ENCODE data around the gene HMCES.
A peak's percentile ranks its signal among the peaks of the same experiment; 100 is the strongest.

The HMCES gene, protein sequence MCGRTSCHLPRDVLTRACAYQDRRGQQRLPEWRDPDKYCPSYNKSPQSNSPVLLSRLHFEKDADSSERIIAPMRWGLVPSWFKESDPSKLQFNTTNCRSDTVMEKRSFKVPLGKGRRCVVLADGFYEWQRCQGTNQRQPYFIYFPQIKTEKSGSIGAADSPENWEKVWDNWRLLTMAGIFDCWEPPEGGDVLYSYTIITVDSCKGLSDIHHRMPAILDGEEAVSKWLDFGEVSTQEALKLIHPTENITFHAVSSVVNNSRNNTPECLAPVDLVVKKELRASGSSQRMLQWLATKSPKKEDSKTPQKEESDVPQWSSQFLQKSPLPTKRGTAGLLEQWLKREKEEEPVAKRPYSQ

DNA sequence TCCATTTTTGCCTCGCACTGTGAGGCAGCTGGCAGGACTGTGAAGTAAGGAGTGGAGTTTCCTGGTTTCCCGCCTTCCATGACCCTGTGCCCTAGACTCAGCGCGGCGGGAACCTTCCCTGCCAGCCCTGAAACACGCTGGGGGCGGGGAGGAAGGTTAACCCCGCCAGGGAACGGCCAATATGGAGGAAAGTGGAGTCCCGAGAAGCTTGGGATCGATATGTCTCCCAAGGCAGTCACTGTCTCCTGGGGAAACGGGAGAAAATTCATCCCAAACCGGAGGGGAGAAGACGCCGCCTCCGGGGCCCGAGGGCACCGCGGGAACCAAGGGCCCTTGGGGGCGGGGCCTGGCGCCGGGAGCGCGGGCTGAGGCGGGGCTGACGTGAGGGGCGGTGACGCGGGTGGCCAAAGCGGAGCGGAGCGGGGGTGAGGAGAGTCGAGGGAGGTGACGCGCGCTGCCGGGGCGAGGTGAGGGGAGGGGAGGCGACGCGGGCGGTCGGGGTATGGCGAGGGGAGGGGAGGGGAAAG is at the start of gene HMCES:
TSS of gene HMCES (plus strand) at position 432 of the 527 bp plus-strand sequence. CDS start 863 bp downstream, outside the sequence.
- DNase-seq, result peak; percentile 80

DNA sequence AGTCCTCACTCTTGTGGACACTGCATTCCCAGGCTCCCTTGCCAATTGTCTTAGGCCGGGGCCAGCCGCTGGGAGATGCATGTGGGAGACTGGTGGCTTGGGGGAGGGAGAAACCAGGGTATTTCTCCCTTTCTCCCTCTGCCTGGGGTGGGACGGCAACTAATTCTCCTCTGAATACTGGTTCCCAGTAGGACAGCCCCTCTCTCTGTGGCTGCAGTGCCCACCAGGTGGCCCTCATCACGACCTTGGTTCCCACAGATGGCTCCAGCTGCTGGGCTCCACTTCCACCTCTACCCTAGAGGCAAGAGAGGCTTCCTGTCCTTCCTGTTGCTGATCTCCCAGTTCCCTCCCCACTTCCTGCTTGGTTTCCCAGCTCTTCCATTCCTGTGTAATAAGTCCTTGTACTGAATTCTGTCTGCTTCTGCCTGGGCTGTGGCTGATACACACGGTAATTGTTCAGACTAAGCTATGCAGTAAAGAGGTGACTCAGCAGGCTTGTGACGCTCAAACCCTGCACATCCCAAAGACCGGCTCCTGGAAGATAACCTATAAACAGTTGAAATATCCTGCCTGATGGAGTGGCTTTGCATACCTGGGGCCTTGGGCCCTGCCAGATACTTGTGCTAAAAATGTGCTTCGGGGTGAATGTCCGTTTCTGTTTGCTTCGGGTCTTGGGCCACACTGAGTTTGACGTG is 49.6 kb upstream of the HMCES start:
- no peak for DNase-seq

DNA sequence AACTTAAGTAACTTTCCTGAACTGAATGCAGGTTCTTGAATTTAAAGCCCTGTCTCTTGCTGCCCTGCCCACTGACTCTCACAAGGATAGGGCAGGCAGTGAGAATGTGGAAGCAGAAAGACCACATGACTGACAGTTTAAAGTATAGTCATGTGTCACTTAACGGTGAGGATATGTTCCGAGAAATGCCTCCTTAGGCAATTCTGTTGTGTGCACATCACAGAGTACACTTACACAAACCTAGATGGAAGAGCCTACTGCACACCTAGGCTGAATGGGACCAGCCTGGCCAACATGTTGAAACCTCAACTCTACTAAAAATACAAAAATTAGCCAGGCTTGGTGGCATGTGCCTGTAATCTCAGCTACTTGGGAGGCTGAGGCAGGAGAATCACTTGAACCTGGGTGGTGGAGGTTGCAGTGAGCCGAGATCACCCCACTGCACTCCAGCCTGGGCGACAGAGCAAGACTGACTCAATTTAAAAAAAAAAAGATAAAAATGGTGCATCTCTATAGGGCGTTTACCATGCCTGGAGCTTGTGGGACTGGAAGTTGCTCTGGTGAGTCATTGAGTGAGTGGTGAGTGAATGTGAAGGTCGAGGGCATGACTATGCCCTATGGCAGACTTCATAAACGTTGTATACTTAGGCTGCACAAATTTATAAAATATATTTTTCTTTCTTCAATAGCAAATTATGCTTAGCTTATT is 48.2 kb upstream of the HMCES start:
- no peak for DNase-seq

DNA sequence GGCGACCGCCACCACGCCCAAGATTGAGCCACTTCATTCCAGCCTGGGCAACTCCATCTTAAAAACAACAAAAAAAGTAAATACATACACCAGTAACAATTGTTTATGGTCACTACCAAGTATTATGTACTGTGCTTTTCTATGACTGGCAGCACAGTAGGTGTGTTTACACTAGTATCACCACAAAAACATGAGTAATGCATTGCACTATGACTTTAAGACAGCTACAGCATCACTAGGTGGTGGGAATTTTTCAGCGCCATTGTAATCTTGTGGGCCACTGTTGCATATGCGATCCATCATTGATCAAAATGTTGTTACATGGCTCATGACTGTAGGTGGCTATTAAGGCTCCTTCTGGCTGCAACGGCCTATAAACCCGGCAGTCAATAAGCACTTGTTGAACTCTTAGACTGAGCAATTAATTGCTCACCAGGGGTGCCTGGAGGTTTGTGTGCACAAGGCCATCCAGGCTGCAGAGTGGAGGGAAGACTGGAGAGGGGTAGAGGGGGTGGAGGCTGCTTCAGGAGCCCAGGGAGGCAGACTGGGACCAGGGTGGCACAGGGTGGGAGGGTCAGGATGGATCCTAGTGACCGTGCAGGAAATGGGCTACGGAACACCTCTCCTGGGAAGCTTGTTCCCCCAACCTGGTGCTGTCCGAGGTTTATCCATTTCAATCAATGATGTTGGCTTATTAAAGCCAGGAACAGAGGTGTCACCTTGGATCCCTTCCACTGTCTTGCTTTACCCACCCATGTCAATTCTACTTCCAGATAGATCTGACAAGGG is 47.1 kb upstream of the HMCES start:
- DNase-seq, result no peak

DNA sequence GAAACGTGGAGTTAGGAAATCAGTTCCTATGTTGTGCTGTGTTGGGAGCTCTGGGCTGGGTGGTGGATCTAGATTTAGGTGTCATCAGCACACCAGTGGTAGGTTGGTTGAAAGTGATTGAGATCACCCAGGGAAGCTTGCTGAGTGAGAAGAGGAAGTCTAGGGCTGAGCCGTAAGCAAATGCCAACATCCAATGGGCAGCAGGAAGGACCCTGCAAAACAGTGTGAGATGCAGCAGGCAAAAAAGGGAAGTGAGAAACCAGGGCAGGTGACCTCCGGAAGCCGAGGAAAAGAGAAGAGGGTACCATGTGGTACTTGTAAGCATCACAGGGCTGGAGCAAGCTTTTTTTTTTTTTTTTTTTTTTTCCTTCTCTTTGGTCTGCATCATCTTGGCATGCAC is 45.1 kb upstream of the HMCES start:
- DNase-seq, result no peak

DNA sequence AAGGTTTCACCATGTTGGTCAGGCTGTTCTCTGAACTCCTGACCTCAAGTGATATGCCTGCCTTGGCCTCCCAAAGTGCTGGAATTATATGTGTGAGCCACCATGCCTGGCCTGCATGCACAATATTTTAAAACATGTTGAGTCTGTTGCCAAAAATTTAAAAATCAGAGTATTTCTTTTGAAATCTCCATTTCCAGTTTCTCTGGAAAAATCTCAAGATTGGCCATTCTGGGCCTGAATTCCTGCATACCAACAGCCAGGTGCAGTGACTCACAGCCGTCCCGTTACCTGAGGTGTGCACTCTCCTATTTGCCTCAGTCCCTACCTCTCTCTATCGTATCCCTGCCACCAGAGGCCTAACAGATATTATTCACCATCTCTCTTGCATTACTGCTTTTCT is 44.2 kb upstream of the HMCES start:
- no peak for DNase-seq

DNA sequence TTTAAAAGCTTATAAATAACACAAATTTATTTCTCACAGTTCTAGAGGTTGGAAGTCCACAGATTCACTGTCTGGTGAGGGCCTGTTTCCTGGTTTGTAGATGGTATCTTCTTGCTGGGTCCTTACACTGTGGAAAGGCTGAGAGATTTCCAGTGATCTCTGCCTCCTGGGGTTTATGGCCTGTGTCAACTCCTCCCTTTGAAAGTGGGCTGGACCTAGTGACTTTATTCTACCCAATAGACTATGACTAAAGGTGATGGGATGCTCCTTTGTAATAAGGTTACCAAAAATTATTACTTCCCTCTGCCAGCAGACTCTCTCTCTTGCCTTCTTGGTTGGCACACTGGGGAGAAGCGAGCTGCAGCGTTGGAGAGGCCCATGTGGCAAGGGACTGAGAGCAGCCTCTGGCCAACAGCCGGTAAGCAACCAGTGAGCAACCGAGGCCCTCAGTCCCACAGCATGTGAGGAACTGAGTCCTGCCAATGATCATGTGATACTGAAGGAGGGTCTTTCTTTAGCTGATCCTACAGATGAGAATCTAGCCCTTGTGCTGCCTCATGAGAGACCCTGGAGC is 43.2 kb upstream of the HMCES start:
- DNase-seq, result no peak

DNA sequence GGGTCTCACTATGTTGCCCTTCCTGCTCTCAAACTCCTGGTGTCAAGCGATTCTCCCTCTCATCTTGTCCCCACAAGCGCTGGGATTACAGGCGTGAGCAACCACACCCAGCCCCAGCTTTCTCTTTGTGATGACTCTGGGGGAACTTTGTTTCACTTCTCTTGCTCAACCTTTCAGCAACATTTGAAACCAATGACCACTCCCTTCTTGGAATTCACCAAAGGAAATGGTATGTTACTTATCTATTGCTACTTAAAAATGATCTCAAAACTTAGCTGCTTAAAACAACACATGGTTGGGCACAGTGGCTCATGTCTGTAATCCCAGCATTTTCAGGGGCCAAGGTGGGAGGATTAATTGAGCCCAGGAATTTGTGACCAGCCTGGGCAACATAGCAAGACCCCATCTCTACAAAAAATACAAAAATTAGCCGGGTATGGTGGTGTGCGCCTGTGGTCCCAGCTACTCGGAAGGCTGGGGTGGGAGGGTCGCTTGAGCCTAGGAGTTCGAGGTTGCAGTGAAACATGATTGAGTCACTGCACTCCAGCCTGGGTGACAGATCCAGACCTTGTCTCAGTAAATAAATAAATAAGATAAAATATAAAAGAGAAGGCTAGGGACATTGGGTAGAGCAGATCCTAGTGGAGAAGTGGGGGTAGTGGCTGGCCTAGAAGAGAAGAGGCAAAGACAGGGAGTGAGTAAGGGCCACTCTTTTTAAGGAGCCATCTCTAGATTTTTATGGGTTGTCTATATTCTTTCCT is 39.5 kb upstream of the HMCES start:
- DNase-seq, result no peak

DNA sequence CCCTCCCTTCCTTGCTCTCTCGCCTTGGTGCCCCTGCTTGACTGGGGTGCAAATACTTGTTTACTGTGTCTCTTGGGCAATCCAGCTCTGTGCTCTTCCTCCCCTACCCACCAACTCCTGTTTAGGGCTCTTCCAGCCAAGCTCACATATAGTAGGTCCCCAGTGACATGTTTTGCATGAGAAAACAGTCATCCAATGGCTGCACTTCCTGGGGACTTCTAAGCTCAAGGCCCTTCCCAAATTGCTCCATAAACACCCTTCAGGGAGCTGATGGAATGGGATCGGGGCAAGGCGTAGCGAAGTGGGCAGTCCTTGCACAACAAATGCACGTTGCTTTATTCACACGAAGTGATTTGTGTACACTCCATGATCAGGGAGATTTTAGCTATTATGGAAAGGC is 38.7 kb upstream of the HMCES start:
- no peak for DNase-seq

DNA sequence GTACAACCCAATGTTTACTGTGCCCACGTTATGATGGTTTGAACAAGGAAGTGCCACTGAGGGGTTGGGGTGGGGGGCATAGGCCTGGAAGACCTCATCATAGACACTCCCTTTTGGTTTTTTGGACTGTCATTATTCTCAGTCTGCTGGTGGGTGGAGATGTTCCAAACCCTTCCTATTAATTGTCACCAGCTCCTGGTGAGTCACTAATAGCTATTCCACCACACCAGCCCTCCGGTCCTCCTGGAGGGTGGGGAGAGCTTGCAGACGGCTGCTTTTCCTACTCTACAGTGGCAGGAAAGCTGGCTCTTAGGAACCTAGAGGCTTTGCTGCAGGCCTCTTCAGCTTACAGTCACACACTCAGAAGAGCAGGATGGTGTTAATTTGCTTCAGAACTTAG is 38.2 kb upstream of the HMCES start:
- no peak for DNase-seq

DNA sequence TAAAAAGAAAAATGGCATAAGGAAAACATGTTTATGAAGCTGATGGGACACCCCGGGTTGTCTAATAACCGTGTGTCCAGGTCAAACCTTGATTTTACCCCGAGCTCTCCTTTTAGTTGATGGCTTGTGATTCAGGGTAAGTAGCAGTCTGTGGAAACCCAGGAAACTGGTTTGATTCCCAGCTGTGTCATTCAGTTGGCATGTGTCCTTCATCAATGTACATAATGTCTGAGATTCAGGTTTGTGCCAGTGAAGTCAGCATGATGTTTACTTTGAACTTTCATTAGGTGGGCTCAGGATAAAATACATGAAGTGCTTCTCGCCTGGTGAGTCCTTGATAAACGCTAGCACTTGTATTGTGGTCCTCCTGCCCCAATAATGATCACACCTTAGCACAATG is 33.5 kb upstream of the HMCES start:
- DNase-seq, result no peak

DNA sequence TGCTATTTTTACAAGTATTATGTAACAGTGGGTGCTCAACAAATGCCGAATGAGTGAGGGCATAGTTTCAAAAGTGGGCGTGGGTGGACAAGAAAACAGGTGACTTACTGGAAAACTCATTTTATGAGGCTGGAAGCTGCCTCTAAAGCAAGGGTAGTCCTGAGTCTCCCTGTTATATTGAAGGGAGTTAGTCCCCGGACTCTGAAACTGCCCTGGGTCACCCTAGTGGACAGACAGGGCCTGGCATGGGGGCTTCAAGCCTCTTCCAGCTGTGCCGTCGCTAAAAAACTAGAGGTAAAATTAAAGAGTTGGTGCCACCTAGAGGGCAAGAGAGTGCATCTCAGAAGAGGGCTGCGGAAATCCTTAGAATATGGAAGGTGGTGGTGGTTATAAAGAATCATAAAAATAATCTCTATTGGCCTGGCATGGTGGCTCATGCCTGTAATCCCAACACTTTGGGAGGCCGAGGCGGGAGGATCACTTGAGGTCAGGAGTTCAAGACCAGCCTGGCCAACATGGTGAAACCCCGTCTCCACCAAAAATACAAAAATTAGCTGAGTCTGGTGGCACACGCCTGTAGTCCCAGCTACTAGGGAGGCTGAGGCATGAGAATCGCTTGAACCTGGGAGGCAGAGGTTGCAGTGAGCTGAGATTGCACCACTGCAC is 32.9 kb upstream of the HMCES start:
- peak; percentile 50 for DNase-seq

DNA sequence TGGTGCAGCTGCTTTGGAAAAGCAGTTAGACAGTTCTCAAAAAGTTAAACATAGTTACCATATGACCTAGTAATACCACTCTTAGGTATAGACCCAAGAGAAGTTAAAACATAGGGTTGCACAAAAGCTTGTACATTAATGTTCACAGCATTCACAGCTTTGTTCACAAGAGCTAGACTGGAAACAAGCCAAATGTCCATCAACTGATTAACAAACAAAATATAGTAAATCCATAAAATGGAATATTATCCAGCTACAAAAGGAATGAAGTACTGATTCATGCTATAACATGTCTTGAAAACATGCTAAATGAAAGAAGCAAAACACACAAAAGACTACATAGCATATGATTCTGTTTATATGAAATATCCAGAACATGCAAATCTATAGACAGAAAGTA is 32.0 kb upstream of the HMCES start:
- DNase-seq, result no peak

DNA sequence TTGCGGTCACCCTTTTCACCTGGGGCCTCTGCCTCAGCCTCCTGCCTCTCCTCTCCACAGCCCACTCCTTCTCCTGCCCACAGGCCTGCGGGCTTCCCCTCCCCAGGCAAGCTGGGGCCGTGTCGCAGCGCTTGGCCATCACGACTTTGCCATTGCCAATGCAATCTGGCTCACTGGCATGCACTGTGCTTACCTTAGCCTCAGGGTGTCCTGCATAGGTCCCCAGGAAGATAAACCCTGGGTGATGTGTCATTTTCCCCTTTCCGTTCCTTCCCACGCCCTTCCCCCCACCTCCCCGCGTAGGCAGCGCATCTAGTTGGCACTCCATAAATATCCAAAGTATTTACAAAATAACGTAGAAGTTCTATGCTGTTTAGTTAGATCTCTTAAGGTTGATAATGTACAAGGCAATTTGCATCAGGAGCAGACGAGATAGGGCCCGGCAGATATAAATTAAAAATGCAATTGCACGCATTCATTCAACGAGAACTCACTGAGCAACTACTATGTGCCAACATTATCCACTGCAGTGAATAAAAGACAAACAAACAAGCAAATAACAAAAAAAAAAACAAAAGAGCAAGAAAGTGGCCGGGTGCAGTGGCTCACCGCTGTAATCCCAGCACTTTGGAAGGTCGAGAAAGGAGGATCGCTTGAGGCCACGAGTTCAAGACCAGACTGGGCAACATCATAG is 30.2 kb upstream of the HMCES start:
- no peak for DNase-seq

DNA sequence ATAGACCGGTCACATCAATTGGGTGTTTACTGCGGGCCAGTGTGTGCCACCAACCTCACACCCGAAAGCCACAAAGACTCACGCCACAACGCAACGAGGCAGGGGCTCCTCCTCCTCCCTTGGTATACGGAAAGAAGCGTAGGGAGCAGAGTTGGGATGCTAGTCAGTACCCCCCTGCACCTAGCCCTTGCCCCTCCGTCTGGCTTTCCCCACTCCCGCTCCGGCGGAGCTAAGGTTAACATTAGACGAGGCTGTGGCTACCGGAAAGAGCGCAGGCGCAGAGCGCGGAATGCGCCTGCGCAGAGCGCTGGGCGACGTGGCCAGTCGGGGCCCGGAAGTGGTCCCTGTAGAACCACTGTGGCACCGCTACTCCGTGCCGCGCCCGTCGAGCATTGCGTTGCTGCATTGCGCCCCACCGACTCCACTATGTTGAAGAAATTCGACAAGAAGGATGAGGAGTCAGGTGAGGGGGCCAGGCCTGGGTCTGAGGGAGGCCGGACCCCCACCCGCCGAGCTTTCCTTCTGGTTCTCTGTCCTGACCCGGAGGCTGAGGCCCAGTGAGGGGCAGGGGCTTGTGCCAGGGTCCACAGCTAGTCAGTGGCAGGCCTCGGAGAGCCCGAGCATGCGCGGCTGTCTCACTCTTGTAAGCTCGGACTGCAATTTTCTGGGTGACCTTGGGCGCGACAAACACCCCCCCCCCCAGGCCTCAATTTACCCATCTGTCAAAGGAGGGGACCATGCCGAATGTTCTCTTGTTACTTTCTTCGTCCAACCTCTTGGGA is 29.2 kb upstream of the HMCES start, which contains the start of gene COPG1:
TSS of gene COPG1 (plus strand) at position 323 of the 782 bp plus-strand sequence. CDS start at position 427, 104 bp downstream.
- peak; percentile 72 for DNase-seq

DNA sequence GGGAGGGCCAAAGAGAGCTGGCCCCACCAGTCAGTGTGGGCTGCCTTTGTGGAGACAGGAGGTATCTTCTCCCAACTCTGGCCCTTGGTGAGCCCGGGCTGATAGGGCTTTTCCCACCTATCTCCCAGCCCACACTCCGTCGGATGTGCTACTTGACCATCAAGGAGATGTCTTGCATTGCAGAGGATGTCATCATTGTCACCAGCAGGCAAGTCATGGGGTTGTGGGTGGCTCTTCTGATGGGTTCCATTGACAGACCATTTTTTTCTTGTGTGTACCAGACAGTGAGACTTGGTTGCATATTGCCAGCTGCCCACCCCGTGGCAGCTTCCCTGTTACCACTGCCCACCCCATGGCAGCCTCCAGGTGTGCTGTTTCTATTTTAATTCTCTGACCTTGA is 25.9 kb upstream of the HMCES start:
- DNase-seq, result no peak

DNA sequence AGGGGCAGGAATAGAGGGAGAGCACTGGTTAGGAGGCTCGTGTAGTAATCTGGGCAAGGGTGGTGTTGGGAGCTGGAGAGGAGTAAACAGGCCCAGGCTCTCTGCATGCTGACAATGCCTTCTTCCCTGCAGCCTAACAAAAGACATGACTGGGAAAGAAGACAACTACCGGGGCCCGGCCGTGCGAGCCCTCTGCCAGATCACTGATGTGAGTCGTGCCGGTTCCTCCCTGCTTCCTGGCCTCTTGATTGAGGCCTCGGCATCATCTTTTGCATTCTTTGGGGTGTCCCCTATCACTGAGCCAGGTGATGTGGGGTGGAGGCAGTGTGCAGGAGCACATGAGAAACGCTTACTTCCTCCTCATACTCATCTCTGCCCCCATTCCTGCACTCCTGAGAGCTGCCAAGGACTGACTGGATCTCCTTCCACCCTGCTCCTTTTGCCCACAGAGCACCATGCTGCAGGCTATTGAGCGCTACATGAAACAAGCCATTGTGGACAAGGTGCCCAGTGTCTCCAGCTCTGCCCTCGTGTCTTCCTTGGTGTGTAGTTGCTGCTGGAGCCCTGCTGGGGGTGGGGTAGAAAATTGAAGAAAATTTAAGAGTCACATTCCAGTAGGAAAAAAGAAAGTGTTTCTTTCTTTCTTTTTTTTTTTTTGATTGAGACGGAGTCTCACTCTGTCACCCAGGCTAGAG is 24.0 kb upstream of the HMCES start:
- no peak for DNase-seq

DNA sequence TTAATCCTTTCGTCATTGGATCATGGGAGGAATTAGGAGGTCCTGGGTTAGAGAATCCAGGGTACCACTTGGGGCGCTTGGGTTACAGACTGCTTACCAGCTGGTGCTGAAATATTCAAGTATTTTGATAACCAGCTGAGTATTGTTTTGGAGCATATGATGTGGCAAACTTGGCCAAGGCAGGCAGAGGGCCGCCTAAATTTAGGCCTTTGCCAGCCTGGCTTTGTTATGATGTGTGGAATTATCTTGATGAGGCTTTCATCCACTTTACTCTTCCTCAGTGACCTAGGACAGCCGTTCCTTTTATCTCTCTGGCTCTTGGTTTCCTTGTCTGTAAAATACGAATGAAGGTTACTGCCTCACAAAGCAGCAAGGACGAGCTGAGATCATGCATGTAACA is 22.4 kb upstream of the HMCES start:
- DNase-seq, result no peak

DNA sequence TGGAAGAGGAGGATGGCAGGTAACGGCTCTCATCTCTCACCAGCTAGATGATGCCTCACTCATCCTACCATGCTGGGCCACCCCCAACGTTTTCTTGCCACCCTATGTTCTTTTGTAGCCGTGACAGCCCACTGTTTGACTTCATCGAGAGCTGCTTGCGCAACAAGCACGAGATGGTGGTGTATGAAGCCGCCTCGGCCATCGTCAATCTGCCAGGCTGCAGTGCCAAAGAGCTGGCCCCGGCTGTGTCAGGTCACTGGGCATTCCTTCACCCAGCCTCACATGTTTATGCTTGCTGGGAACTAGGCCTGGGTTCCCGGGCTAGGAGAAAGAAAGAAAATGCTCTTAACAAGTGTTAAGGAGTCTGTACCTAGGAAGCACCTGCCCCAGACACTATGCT is 21.1 kb upstream of the HMCES start:
- DNase-seq, result no peak

All from NCI-H1048 (cell line).